CD4-positive, alpha-beta memory T cell (primary cell): ENCODE data around the gene IGLON5. TPM values are rescaled to one million over a fixed set of nuclear protein-coding genes. Genes with fewer than 3 reads are reported as not detected.

ENCODE experiments used
- CTCF ChIA-PET: fragments of 350-600 bp; sonication (Branson Sonifier 250); formaldehyde crosslinking; loops from one replicate; lab custom pipeline; 2021; ENCODE audit warnings: inconsistent platforms; ENCODE audit not compliant: partially characterized antibody; lab: Charles Lee
- POLR2A ChIA-PET: fragments of 350-600 bp; sonication (Branson Sonifier 250); formaldehyde crosslinking; loops from one replicate; lab custom pipeline; 2021; ENCODE audit not compliant: partially characterized antibody; lab: Charles Lee
- DNase-seq, 5 donors: peaks; one replicate each; pipeline versions ENCODE4 v3.0.0 to v3.0.0-alpha.2; 2020 to 2022; ENCODE audit warnings: mixed read lengths in 1 of 5
- H3K27ac ChIP-seq: one replicate; pipeline ENCODE4 v1.7.0; 2013; ENCODE audit warnings: low read depth, low read length
- H3K27me3 ChIP-seq: 2 replicates; pipeline ENCODE4 v1.7.0; 2013; ENCODE audit warnings: mild to moderate bottlenecking, low read length, moderate library complexity; ENCODE audit not compliant: insufficient read depth
- H3K36me3 ChIP-seq: 2 replicates; pipeline ENCODE4 v1.7.0; 2013; ENCODE audit warnings: mild to moderate bottlenecking, low read length, moderate library complexity; ENCODE audit not compliant: insufficient read depth
- H3K4me1 ChIP-seq: 2 replicates; pipeline ENCODE4 v1.7.0; 2013; ENCODE audit warnings: mild to moderate bottlenecking, low read length, moderate library complexity; ENCODE audit not compliant: insufficient read depth
- H3K4me3 ChIP-seq, 2 donors: one replicate each; pipeline ENCODE4 v1.7.0; 2013; ENCODE audit warnings: low read length in 2 of 2, mild to moderate bottlenecking in 1 of 2
- H3K9me3 ChIP-seq, 2 donors: one replicate each; pipeline ENCODE4 v1.7.0; 2013; ENCODE audit warnings: low read length in 2 of 2, control low read depth in 1 of 2; ENCODE audit not compliant: control insufficient read depth in 1 of 2
- H3K27ac Mint-ChIP-seq, 7 donors: one replicate each; pipeline ENCODE4 v1.8.0; 2020 to 2021; ENCODE audit warnings: mixed read lengths in 7 of 7, mild to moderate bottlenecking in 6 of 7, inconsistent platforms in 3 of 7, moderate library complexity in 3 of 7
- H3K27me3 Mint-ChIP-seq, 2 donors: one replicate each; pipeline ENCODE4 v1.8.0; 2020 to 2021; ENCODE audit warnings: mixed read lengths in 2 of 2
- H3K36me3 Mint-ChIP-seq, 2 donors: one replicate each; pipeline ENCODE4 v1.8.0; 2020 to 2021; ENCODE audit warnings: mixed read lengths in 2 of 2, inconsistent platforms in 1 of 2, mild to moderate bottlenecking in 1 of 2
- H3K4me1 Mint-ChIP-seq, 4 donors: one replicate each; pipeline ENCODE4 v1.8.0; 2020 to 2021; ENCODE audit warnings: mixed read lengths in 4 of 4, mild to moderate bottlenecking in 1 of 4
- H3K4me3 Mint-ChIP-seq, 8 donors: one replicate each; pipeline ENCODE4 v1.8.0; 2020 to 2021; ENCODE audit warnings: mixed read lengths in 8 of 8, mild to moderate bottlenecking in 7 of 8, moderate library complexity in 6 of 8, inconsistent platforms in 3 of 8
- H3K9me3 Mint-ChIP-seq, 8 donors: one replicate each; pipeline ENCODE4 v1.8.0; 2020 to 2021; ENCODE audit warnings: mixed read lengths in 8 of 8, mild to moderate bottlenecking in 5 of 8, inconsistent platforms in 3 of 8, moderate library complexity in 1 of 8
- intact Hi-C: fragments of 100-400 bp; cut with micrococcal nuclease; formaldehyde crosslinking; loops from one replicate; pipeline ENCODE4 v1.15.1; 2023
- polyA plus RNA-seq, 2 donors: library from polyadenylated mRNA; unstranded; fragments of 300-500 nt; fragmentation: Illumina TruSeq; gene quantifications; one replicate each; pipeline ENCODE4 v1.2.3, GENCODE V29; 2021
- total RNA-seq, 2 experiments: library from RNA; stranded (reverse); gene quantifications; one replicate each; pipeline ENCODE4 v1.2.3, GENCODE V29; 2021

The IGLON5 gene
- total and polyA plus RNA-seq, 4 experiments from 2014 or later, result not detected

- H3K9me3 Mint-ChIP-seq, result peaks cover 0 to 5% (median 1%) of the 10 kb centered on the region in 8 donors
- no peak overlapping the region for H3K27ac Mint-ChIP-seq
- intact Hi-C loops, result no loop called here
- Histone ChIP-seq H3K4me1 (peaks cover 9% of the 10 kb centered on the region), H3K27me3 (peaks cover 13% of the 10 kb centered on the region), H3K27ac (no peak overlapping the region), H3K36me3 (no peaks in the 10 kb centered on the region), H3K9me3 (no peaks in the 10 kb centered on the region), H3K4me3 (no peak overlapping the region)
- peaks cover 4 to 16% (median 5%) of the 10 kb centered on the region in 4 donors for H3K4me1 Mint-ChIP-seq
- peaks cover 0 to 9% of the 10 kb centered on the region in 2 donors for H3K36me3 Mint-ChIP-seq
- no peak overlapping the region for H3K4me3 Mint-ChIP-seq
- DNase-seq, result no peak
- ChIA-PET POLR2A (no interaction called here), CTCF (no interaction called here)
- peaks cover 15 to 27% of the 10 kb centered on the region in 2 donors for H3K27me3 Mint-ChIP-seq
Measured at GRCh38 chr19:51331716-51332115, 20.3 kb downstream of the IGLON5 start.

- Mint-ChIP-seq H3K4me3 (no peak overlapping the region), H3K4me1 (peaks cover 3 to 11% (median 6%) of the 10 kb centered on the region in 4 donors), H3K36me3 (peaks cover 0 to 9% of the 10 kb centered on the region in 2 donors), H3K27ac (no peak overlapping the region), H3K27me3 (peaks cover 7 to 22% of the 10 kb centered on the region in 2 donors), H3K9me3 (peaks cover 0 to 5% (median 1%) of the 10 kb centered on the region in 8 donors)
- Histone ChIP-seq H3K4me1 (peaks cover 7% of the 10 kb centered on the region), H3K27ac (no peak overlapping the region), H3K9me3 (no peaks in the 10 kb centered on the region), H3K27me3 (no peaks in the 10 kb centered on the region), H3K4me3 (no peak overlapping the region), H3K36me3 (no peaks in the 10 kb centered on the region)
- no peak for DNase-seq
- intact Hi-C loops, result no loop called here
- ChIA-PET CTCF (no interaction called here), POLR2A (no interaction called here)
Measured at GRCh38 chr19:51333836-51334460, 22.5 kb downstream of the IGLON5 start.

GRCh38 chr19:51337141-51337860 lies 25.9 kb downstream of the IGLON5 start:
- Mint-ChIP-seq H3K27ac (no peak overlapping the region), H3K4me1 (peaks cover 9 to 27% (median 17%) of the 10 kb centered on the region in 4 donors), H3K9me3 (no peaks in the 10 kb centered on the region), H3K27me3 (peaks cover 0 to 4% of the 10 kb centered on the region in 2 donors), H3K36me3 (no peaks in the 10 kb centered on the region), H3K4me3 (no peak overlapping the region)
- no peak overlapping the region for H3K27ac ChIP-seq
- no peaks in the 10 kb centered on the region for H3K27me3 ChIP-seq
- H3K36me3 ChIP-seq, result no peaks in the 10 kb centered on the region
- intact Hi-C loops, result no loop called here
- DNase-seq, result no peak
- CTCF ChIA-PET, result interaction anchor here (0.7 to 1.2 kb wide), 8 partner anchors 22 to 320 kb away, joined by 3 to 8 read pairs (median 6); no protein-coding TSS in a partner anchor
- POLR2A ChIA-PET, result interaction anchor here (2.1 kb wide), 1 partner anchor 31 kb away, joined by 10 read pairs; the partner anchor contains the start of gene CLDND2
- H3K9me3 ChIP-seq, result no peaks in the 10 kb centered on the region
- peaks cover 15% of the 10 kb centered on the region for H3K4me1 ChIP-seq
- no peak overlapping the region for H3K4me3 ChIP-seq

GRCh38 chr19:51337861-51338562 lies 26.6 kb downstream of the IGLON5 start:
- Mint-ChIP-seq H3K27ac (peak overlapping the region in 1 of 7 donors; percentile 84), H3K27me3 (peaks cover 0 to 4% of the 10 kb centered on the region in 2 donors), H3K4me1 (peaks cover 12 to 27% (median 18%) of the 10 kb centered on the region in 4 donors), H3K36me3 (no peaks in the 10 kb centered on the region), H3K9me3 (no peaks in the 10 kb centered on the region), H3K4me3 (peak overlapping the region in 6 of 8 donors; percentile 67 to 90 (median 85))
- CTCF ChIA-PET, result interaction anchor here (0.7 to 1.2 kb wide), 14 partner anchors 9 to 440 kb away, joined by 3 to 8 read pairs (median 4); partner anchors contain the start of genes NKG7 and SIGLEC10
- Histone ChIP-seq H3K36me3 (no peaks in the 10 kb centered on the region), H3K4me1 (peaks cover 15% of the 10 kb centered on the region), H3K4me3 (no peak overlapping the region), H3K27me3 (no peaks in the 10 kb centered on the region), H3K27ac (no peak overlapping the region), H3K9me3 (no peaks in the 10 kb centered on the region)
- DNase-seq, result no peak
- POLR2A ChIA-PET, result interaction anchor here (2.1 kb wide), 1 partner anchor 30 kb away, joined by 10 read pairs; the partner anchor contains the start of gene CLDND2
- intact Hi-C loops, result loop anchor here (1.0 kb wide), 1 partner anchor 177 kb away; no protein-coding TSS in a partner anchor

GRCh38 chr19:51338563-51339312 lies 27.3 kb downstream of the IGLON5 start:
- H3K27ac Mint-ChIP-seq, result peak overlapping the region; percentile 18 to 84 (median 57)

GRCh38 chr19:51339313-51339686 lies 27.9 kb downstream of the IGLON5 start:
- Mint-ChIP-seq H3K4me3 (peak overlapping the region; percentile 78 to 92 (median 88)), H3K27ac (peak overlapping the region; percentile 57 to 87 (median 72)), H3K36me3 (no peaks in the 10 kb centered on the region), H3K27me3 (peaks cover 0 to 2% of the 10 kb centered on the region in 2 donors), H3K4me1 (peaks cover 12 to 27% (median 19%) of the 10 kb centered on the region in 4 donors), H3K9me3 (no peaks in the 10 kb centered on the region)
- H3K36me3 ChIP-seq, result no peaks in the 10 kb centered on the region
- H3K4me1 ChIP-seq, result peaks cover 15% of the 10 kb centered on the region
- CTCF ChIA-PET, result interaction anchor here (0.7 to 1.7 kb wide), 9 partner anchors 10 to 438 kb away, joined by 3 to 6 read pairs (median 3); no protein-coding TSS in a partner anchor
- intact Hi-C loops, result loop anchor here (1.0 kb wide), 5 partner anchors 28 to 102 kb away; no protein-coding TSS in a partner anchor
- peak in 1 of 5 donors; percentile 52 for DNase-seq
- no peaks in the 10 kb centered on the region for H3K9me3 ChIP-seq
- peak overlapping the region; percentile 70 to 77 for H3K4me3 ChIP-seq
- H3K27me3 ChIP-seq, result no peaks in the 10 kb centered on the region
- POLR2A ChIA-PET, result interaction anchor here (0.6 to 2.1 kb wide), 3 partner anchors 26 to 67 kb away, joined by 3 to 10 read pairs (median 4); partner anchors contain the start of gene CLDND2
- no peak overlapping the region for H3K27ac ChIP-seq

More at GRCh38 chr19:51338563-51339312, 27.3 kb downstream of the IGLON5 start:
- Mint-ChIP-seq H3K4me3 (peak overlapping the region; percentile 78 to 92 (median 88)), H3K9me3 (no peaks in the 10 kb centered on the region), H3K36me3 (no peaks in the 10 kb centered on the region), H3K27me3 (peaks cover 0 to 3% of the 10 kb centered on the region in 2 donors), H3K4me1 (peaks cover 12 to 27% (median 19%) of the 10 kb centered on the region in 4 donors)
- CTCF ChIA-PET, result interaction anchor here (0.7 to 1.7 kb wide), 20 partner anchors 10 to 439 kb away, joined by 3 to 8 read pairs (median 4); partner anchors contain the start of genes NKG7 and SIGLEC10
- Histone ChIP-seq H3K36me3 (no peaks in the 10 kb centered on the region), H3K27me3 (no peaks in the 10 kb centered on the region), H3K4me1 (peaks cover 15% of the 10 kb centered on the region), H3K27ac (no peak overlapping the region), H3K4me3 (peak overlapping the region; percentile 70 to 77), H3K9me3 (no peaks in the 10 kb centered on the region)
- intact Hi-C loops, result loop anchor here (1.0 kb wide), 6 partner anchors 29 to 177 kb away; no protein-coding TSS in a partner anchor
- POLR2A ChIA-PET, result interaction anchor here (0.6 to 2.1 kb wide), 2 partner anchors 29 to 66 kb away, joined by 3 to 10 read pairs; partner anchors contain the start of gene CLDND2
- DNase-seq, result peak; percentile 80 to 86 (median 82)
